ENCODE data around the gene KCNIP4.

The KCNIP4 gene

DNA sequence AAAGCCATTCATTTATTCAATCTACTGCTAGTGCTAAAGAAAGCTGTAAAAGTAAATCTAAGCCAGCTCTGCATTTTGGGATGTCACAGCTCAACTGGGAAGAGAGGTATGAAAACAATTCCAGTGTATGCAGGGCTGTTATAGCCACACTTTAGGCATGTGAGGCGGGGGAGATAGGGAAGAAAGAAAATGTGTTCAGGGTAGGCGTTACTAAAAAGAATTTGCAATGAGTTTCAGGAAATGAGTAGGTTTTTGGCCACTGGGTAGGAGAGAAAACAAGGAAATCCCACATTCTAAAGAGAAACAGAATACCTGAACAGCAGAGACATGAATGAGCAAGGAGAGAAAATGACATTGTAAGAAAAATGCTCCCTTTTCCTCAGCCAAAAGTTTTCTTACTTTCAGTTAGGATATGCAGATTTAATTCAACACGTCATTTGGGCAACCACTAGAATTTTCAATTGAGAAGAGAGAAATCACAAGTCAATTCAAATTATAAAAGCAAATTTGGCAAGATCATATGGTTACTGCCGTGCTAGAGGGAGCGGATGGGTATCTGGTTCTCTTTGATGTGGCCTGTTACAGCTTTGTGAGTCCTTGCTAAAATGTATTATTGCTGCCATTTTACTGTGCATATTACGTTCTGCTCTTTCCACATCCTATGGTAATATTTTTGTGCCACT lies 226.3 kb downstream of the KCNIP4 start:
- TF ChIP-seq CTCF (conservative IDR thresholded peaks at IDR 0.05; ENCODE audit: low read depth, low read length) = no peak
- DNase-seq (ENCODE audit: low read depth) = no peak
- H3K4me3 ChIP-seq (ENCODE audit: low read length) = no peak overlapping the region

DNA sequence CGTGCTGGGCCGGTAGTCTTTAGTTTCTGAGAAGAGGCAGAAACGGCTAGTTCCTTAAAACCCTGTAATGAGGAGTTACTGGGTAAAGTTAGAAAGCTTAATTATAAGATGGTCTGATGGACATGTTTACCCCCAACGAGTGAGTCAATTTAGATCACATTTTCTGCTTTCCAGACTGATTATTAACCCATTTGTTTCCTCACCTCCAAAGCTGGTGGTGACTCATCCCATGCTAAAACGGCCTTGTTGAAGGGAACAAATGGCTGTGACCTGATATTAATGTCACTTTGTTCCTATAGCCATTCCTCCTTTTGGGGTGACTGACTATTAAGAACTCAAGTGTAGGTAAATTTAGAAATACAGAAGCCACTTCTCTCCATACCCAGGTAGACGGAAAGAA lies 232.0 kb downstream of the KCNIP4 start:
- H3K4me3 ChIP-seq (ENCODE audit: low read length) = no peak overlapping the region
- no peak for TF ChIP-seq CTCF (conservative IDR thresholded peaks at IDR 0.05; ENCODE audit: low read depth, low read length)
- no peak for DNase-seq (ENCODE audit: low read depth)

- DNase-seq (ENCODE audit: low read depth) = no peak
- no peak overlapping the region for H3K4me3 ChIP-seq (ENCODE audit: low read length)
- TF ChIP-seq CTCF (conservative IDR thresholded peaks at IDR 0.05; ENCODE audit: low read depth, low read length) = no peak
Measured at GRCh38 chr4:21710179-21710835, 238.3 kb downstream of the KCNIP4 start.

GRCh38 chr4:21709761-21710160 lies 238.8 kb downstream of the KCNIP4 start:
- no peak overlapping the region for H3K4me3 ChIP-seq (ENCODE audit: low read length)
- no peak for TF ChIP-seq CTCF (conservative IDR thresholded peaks at IDR 0.05; ENCODE audit: low read depth, low read length)

GRCh38 chr4:21709031-21709430 lies 239.5 kb downstream of the KCNIP4 start:
- no peak for TF ChIP-seq CTCF (conservative IDR thresholded peaks at IDR 0.05; ENCODE audit: low read depth, low read length)
- DNase-seq (ENCODE audit: low read depth) = no peak
- no peak overlapping the region for H3K4me3 ChIP-seq (ENCODE audit: low read length)

More at GRCh38 chr4:21709761-21710160, 238.8 kb downstream of the KCNIP4 start:
- DNase-seq (ENCODE audit: low read depth) = no peak

DNA sequence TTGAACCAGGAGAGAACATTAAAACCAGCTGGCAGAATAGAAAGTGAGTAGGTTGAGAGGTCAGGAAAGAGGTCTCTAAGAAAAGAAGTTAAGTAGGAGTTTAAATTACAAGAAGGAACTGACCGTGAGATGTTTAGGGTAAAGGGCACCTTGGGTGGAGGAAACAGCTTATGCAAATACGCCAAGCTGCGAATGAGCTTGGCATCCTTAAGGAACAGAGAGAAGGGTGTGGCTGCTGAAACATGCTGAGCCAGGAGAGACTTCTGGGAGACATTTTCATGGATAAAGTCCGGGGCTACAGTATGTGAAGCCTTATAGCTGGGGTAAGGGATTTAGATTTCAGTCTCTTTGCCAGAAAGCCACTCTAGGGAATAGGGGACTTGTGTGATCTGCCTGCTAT lies 249.1 kb downstream of the KCNIP4 start:
- DNase-seq (ENCODE audit: low read depth) = no peak
- H3K4me3 ChIP-seq (ENCODE audit: low read length) = no peak overlapping the region
- TF ChIP-seq CTCF (conservative IDR thresholded peaks at IDR 0.05; ENCODE audit: low read depth, low read length) = no peak

DNA sequence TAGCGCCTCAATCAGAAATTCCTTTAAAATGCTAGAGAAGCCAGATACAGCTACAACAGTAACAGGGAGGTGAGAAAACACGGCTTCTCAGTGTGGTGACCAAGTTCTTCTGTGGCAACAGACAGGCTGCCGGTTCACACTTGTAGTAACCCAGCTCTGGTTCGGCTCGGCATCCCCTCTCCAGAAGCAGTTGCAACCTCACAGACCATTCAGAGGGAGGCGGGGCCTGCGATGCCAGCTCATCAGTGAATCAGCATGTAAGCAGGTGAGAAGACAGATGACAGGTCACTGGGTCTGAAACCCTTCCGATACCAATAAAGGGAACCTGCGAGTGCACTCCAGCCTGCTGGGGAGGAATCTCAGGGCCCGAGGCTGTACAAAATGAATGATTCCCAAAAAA lies 251.0 kb downstream of the KCNIP4 start:
- H3K4me3 ChIP-seq (ENCODE audit: low read length) = no peak overlapping the region
- no peak for TF ChIP-seq CTCF (conservative IDR thresholded peaks at IDR 0.05; ENCODE audit: low read depth, low read length)
- DNase-seq (ENCODE audit: low read depth) = no peak

Data from retinal pigment epithelial cell (primary cell).